CD4-positive, alpha-beta T cell treated with Interleukin-17A for 1 hour (primary cell): ENCODE results near the gene LMAN1L.

Experiments
- DNase-seq: peaks from one replicate; pipeline ENCODE4 v3.0.0-alpha.2; 2020

Gene LMAN1L

DNA sequence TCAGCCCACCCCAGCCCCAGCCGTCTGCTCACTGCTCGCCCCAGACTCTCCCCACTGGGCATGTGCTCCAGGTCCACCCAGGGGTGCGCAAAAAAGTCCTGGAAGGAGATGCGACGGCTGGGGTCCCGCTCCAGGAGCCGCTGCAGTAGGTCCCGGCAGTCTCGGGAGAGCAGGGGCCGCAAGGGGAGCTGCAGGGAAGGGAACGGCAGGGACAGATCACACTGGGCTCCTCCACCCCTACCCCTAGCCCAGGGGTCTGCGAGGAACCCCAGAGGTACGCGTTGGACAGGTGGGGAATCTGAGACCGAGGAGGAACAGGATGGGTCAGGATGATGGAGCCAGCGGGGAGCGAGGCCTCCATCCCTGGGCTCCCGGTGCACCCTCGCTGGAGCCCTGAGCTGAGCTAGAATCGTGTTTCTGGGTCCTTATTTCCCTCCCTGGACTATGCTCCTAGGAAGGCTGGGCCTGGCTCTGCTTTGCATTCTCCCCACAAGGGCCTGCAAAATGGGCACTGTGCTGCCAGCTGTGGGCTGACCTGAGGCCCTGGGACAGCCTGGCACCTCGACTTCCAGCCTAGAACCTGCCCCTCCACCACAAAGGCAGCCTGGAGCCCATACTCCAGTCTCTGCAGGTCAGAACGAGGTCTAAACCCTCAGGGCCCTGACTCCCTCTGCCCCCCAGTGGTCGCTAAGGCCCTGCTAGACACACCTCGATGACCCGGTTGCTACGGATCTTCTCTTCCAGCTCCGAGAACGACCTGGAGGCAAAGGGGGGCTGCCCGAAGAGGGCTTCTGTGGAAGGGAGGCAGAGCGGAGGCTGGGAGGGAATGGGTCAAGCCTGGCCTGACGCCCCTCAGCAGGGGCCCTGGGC, 27.1 kb downstream of the LMAN1L start:
- no peak for DNase-seq

DNA sequence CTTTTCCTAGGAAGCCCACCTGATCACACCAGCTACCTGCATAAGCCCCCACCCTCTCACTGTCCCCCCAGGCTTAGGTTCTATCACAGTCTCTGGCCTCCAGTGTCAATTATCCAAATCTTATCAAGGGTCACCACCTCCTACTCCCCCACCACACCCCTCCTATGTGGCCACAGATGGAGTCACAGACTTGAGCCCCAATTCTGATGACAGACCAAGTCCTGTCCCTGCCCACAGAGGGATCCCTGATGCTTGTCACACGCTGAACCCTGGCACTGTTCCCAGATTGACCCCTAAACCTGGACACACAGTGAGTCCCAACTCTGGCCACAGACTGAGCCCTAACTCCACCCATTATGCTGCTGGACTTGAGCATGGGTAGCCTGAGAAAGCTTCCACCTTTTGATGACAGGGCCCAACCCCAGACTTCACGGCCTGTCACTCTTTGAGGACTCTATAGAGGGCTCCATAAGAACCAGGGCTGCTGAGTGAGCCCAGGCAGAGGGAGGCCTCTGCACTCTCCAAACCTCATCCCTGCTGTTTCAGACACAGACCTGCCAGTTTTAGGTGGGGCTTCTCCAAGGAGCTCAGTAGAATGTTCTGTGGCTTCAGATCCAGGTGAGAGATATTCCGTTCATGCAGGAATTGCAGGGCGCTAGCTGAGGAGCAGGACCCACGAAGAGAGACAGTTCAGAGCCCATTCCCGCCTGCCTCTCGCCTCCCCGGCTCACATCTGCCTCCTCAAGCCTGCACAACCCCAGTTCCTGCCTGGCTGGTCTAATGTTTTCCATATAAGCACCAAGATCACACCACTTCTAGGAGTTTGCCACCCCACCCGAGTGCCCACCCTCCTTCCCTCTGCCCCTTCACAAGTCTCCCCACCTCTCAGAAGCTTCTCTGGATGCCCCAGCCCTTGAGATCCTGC, 28.5 kb downstream of the LMAN1L start:
- no peak for DNase-seq

DNA sequence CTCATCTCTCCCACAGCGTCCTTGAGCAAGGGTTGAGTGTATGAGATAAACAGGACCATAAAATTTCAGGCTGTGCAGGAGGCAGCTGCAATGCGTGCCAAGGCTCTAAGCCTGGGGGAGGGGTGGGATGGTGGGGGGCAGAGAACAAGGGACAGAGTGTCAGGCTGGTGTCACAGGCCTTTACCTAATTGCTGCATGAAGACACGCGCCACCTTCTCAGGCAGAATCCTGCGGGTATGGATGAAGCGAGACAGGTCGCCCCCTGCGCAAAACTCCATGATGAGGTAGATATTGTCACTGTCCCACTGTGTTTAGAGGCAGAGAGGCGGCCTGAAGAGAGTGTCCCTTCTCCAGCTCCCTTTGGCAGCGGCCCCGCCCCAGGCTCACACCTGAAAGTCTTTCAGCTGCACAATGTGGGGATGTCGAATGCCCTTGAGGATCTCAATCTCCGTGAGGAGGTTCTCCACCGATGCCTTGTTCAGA, 29.3 kb downstream of the LMAN1L start:
- DNase-seq, result no peak

DNA sequence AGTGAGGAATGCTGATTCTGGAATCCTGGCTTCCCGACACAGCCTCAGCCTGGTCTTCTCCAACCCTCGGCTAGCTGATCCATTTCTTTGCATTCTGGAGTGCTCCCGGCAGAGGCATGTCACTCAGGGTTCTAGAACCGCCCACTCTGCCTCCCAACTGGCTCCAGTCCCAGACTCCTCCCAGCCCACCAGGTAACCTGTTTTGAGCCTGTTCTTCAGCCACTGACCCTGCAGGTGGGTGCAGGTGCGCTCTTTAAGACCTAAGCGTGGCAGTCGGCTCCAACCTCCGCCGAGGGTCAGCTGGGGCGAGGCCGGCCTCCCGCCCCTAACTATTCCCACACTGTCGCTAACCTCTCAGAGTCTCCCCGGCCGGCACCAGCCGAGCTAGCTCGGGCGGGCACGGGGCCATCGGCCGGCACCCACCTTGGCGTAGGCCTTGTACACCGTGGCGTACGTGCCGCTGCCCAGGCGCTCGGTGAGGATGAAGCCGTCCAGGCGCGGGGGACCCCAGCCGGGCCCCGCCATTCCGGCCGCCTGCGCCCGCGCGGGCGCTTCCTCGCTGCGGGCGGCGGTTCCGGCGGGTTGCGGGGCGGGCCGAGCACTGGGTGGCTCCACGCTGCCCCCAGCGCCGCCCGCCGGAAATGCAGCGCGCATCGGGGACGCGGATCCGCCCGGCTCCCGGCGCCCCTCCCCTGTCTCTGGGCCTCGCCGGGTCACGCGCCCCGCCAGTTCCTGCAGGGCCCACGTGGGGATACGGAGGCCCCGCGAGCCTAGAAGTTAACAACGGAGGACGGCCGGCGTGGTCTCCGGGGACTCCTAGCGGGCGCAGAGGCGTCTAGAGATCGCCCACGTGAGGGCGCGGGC, 30.2 kb downstream of the LMAN1L start, which contains the start of gene ULK3:
Gene ULK3, minus strand, starts transcription at position 576 of the 864 bp plus-strand sequence. Its CDS starts 51 bp downstream, at position 525.
- DNase-seq, result peak; percentile 92

DNA sequence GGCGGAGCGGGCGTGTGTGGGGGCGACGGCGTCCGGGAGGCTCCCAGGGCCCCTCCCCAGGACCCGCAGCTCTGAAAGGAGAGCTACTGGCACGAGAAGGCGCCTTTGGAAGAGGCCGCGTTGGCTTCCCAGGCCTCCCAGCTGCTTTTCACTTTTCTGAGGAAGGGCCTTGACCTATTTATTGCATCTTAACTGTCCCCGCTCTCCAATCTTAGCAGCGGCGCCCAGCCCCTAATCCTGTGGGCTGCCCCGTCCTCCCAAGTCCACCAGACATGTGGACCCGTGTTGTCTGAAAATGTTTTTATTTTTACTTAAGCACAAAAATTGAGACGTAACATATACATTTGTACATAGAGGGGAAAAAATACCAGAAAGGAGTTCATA, 30.8 kb downstream of the LMAN1L start:
- DNase-seq, result no peak

DNA sequence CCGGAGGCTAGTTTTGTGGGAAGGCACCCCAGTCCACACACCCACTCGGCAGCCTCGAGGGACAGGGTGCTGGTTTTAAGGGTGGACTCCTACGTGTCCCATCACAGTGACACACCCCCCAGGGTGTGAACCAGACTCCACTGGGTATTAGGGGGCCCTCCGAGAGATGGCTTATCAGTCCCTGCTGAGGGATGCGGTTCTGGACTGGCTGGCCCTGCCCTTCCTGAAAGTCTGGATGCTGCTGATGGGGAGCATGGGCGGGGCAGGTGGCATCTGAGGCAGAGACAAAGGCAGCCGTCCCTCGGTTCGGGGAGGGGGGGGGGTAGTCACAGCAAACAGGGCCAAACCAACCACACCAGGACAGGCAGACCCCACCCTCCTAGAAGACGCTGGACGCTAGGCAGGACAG, 31.3 kb downstream of the LMAN1L start:
- no peak for DNase-seq

DNA sequence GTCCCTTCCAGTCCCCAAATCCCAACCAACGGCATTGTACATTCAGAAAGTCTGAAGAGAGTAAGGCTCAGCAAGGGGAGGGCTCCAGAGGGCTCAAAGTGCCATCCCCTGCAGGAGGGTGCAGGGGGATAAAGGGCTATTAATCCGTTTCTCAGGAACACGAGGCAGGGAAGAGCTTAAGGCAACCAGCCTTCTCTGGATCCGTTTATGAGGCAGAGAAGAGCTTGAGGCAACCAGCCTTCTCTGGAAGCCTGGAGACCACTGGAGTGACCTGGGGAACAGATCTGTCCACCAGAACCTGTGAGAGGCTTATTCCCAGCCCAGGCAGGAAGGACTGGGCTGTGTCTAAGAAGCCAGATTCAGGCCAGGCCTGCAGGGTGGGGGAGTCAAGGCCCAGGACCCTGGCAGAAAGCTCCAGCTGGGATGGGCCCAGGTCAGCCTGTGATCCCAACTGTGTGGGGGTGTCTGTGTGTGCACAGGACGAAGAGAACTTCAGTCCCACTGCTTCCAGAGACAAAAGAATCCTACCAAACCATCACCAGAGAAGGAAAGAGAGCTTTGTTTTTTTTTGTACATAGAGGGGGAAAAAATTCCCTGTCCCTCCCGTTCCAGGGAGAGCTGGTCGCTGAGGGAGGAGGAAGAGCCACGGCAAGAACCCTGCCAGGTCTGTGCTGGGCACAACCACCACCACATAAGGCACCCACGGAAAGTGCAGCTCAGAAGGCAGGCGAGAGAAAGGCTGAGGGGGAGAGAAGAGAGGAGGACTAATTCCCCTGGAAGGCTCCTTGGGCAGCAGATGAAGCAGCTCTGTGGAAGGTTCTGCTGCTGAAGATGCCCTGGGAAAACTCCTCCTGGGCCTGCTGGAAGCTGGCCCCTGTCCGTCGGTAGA, 31.9 kb downstream of the LMAN1L start:
- no peak for DNase-seq

DNA sequence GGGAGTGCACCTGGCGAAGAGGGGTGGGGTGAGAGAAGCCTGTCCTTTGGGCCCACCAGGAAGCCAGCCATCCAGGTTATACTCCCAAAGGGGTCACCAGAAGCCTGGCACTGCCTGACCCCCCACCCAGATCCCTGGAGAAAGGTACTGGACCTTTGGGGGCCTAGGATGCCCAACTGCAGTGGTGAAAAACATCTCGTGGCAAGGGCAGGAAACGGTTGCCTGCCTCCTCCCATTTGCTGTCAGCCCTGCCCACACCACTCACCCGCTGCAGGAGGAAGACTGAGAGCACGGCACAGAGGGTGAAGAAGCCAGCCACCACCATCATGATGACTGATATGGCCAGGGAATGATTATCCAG, 32.6 kb downstream of the LMAN1L start:
- DNase-seq, result peak; percentile 63

DNA sequence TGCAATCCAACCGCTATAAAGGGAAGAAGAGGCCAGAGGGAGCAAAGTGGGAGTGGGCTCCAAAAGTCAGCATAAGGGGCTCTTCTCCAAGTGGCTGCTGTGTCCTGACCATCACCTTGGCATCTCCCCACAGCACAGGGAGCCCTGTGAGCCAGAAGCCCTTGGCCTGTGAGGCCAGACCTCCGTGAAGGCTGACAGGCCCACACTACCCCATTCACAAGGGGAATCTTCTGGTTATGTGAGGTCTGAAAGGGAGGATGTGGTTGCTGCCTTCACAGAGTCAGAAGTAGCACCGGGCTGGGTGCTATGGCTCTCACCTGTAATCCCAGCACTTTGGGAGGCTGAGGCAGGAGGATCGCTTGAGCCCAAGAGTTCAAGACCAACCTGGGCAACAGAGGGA, 32.9 kb downstream of the LMAN1L start:
- peak; percentile 34 for DNase-seq

DNA sequence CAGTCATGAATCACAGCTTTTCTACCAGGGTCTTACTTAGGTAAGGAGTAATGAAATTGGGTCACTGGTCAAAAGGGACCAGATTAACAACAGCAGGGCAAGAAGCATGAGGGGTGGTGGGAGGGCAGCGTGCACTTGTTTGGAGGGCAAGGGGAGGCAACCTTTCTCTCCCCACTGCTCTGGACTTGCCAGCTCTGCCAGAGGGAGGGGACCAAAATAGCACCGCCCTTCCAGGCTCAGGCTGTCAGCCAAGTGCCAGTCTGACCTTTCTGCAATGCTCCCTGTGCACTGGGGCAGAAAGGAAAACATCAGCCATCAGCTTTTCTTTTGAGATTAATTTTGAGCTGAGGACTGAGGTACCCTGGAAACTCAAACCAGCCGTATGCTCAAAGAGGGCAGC, 34.8 kb downstream of the LMAN1L start:
- DNase-seq, result no peak

DNA sequence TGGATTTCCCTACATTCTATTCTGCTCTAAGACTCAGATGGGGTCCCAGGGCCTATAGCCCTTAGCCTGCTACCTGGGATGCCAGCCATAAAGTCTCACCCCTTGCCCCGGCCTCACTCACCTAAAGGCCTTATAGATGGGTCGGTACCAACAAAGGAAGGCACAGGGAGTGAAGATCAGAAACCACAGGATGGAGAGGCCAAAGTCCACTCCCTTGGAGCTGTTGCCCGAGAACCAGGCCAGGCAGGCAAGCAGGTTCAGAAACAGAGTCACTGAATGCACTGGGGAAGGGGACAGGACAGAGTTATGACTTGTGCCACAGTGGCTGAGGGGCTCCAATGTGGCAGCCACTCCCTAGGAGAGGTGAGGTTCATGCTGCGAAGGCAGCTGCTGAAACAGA, 37.8 kb downstream of the LMAN1L start:
- DNase-seq, result no peak

DNA sequence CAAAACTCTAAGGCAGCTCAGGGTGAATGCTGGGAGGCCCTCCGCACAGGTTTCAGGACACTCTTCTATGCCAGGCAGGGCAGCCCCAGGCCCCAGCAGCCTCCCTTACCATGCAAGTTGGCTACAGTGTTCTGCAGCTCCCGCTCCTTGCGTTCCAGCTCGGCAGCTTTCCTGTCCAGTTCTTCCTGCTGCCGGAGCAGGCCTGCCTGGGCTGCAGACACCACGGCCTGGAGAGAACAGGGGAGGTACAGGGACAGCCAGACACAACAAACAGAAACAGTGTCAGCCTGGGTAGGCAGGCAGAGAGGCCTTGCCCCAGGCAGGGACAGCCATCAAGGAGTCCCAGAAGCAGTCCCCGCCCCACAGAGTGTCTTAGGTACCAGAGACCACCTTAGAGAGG, 39.3 kb downstream of the LMAN1L start:
- no peak for DNase-seq

DNA sequence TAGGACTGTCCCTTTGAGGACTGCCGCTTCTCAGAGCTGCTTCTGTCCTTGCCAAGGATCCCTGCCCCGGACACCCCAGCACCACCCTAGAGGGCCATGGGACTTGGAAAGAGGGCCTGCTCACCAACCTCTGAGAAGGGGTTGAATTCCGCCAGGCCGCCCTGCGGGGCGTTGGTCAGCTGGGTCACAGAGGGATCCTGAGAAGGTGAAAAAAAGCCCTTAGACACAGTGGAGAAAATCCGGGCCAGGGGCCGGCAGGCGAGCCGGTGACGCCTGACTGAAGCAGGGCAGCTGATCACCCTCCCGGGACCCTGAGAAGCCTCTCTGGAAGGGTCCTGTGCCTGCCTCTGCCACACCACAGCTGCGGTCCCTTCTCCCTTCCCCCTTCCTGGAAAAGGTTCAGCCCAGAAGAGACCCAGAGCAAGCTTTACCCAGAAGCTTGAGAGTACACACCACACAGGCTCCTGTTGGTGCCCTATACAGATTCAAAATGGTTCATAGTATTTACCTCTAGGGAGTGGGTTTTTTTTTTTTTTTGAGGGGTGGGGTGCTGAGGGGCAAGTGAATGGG, 41.9 kb downstream of the LMAN1L start:
- no peak for DNase-seq

DNA sequence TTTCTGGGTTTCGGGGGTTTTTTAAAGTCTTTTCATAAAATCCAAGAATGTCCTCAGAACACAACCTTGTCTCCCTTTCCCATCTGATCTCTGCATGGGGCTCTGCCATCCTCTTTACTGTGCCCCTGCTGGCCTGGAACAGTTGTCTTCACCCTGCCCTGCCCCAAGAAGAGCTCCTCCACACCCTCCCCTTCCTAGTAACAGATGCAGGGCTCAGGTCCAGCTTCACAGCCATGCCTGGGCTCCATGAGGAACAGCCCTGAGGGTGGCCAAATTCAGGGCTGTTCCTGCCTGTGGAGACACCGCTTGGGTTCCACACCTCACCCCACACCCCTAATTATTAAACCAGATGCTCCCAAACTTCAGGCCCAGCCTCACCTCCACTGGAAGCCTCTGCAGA, 43.2 kb downstream of the LMAN1L start:
- DNase-seq, result no peak

DNA sequence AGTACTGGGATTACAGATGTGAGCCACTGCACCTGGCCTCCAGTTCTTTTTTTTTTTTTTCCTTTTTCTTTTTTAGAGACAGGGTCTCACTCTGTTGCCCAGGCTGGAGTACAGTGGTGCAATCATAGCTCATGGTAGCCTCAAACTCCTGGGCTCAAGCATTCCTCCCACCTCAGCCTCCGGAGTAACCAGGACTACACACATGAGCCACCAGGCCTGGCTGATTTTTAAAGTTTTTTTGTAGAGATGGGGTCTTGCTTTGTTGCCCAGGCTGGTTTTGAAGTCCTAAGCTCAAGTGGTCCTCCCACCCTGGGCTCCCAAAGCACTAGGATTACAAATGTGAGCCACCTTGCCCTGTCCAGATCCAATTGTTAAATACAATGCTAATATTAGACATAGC, 43.9 kb downstream of the LMAN1L start:
- no peak for DNase-seq

DNA sequence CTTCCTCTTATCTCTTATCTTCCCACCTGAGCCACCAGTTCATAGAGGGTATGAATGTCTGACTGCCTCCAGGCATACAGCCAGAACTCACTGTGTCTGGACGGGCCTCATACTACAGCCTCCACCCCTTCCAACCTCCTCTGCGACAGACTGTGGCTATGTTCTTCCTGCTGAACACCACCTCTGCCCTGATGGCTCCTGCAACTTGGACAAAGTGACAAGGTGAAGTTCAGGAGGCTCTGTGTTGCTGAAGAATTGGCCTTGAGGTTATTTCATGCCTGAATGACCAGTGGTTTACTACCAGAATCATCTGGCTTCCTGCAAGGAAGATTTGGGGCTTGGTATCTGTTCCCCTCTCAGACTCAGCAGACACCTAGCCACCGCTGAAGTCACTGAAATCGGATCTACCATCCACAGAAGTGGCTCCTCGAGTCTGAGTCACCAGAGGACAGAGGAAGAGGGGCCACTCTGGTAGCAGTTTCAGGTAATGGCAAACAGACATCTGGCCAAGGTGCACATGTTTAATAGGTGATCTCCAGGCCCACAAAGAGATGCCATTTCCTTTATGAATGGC, 44.5 kb downstream of the LMAN1L start:
- no peak for DNase-seq

DNA sequence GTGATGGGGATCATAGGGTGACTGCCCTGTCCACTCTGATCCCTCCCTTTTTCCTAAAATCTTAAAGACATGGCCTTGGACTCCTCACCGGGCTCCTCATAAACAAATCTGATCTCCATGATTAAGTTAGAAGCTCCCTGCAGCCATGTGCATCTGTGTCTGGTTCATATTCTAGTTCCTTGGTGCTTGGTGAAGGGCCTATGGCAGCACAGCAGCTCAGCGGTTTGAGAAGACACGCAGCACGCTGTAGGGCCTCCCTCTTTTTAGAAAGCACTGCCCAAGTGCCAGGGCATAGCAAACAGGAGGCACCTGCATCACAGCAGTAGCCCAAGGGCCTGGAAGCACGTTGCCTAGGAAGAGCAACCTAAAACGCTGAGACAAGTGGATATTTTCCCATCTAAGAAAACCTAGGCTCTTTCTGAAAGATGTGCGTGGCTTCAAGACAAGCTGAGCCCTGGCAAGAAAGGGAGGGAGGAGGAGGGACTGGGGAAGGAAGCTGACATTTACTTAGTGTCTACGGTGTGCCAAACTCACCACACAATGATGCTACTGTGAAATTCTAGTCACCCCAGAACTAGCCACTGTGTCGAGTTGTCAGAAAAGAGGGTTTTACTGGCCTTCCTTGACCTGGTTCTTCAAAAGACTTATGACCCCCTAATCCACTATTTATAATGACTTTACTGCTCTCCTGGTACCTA, 45.2 kb downstream of the LMAN1L start:
- no peak for DNase-seq

DNA sequence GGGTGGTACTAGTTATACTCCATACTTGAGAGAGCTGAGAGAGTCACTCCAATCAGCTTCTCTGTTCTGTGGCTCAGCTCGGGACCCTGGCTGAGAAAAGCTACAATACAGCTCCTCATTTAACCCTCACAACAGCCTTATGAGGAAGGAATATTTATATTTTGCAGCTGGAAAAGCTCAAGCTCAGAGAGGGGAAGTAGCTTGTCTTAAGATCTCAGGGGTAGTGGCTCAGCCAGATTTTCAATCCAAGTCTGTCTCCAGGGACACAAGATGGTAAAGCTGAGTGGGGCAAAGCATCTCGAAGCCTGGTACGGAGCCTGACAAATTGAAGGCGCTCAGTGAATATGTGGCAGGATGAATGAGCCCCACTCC, 45.7 kb downstream of the LMAN1L start:
- no peak for DNase-seq

DNA sequence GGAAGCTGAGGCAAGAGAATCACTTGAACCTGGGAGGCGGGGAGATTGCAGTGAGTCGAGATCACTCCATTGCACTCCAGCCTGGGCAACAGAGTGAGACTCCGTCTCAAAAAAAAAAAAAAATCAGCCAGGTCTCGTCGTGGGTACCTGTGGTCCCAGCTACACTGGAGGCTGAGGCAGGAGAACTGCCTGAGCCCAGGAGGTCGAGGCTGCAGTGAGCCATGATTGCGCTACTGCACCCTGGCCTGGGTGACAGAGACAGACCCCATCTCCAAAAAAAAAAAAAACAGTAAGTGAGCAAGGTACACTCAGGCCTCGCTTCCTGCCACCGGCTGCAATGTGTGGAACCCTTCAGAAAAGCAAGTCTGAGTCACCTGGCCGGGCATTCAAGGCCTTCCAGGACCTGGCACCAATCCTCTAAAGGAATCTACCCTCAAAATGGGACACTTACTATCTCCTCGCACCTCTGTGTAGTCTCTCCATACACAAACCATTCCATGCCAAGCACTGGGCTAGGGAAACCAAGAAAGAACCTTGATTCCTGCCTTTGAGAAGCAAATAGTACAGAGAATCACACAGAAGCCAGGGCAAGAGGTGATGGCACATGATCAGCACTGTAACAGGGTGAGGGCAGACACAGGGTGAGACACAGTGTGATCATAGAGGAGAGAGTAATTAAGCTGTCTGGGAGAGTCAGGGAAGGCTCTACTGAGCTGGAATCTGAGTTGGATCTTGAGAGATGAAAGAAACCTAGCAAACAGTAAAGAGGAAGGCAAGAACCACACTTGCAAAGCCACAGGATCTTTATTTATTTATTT, 50.8 kb downstream of the LMAN1L start:
- DNase-seq, result no peak

DNA sequence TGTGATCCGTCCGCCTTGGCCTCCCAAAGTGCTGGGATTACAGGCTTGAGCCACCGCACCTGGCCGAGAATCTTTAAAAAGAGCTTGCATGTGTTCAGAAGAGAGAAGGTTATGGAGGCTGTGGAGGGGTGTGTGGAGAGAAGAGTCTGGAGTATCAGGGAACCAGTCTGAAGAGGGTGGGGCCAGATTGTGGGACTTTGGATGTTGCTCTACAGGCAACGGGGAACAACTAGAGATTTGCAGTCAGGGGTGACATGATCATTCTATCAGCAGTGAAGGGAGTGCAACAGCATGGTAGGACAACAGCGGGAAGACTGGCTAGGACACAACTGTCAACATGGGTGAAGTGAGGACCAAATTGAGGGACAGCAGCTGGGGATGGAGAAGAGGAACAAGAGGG, 51.7 kb downstream of the LMAN1L start:
- DNase-seq, result no peak
